Endothelial cell (in vitro differentiated cells): ENCODE results near the gene APPL1. TPM values are rescaled to one million over a fixed set of nuclear protein-coding genes. Genes with fewer than 3 reads are reported as not detected.

Source experiments
- DNase-seq: peaks from one replicate; pipeline ENCODE4 v3.0.0; 2021; ENCODE audit warnings: low spot score
- H3K27ac Mint-ChIP-seq: one replicate; pipeline ENCODE4 v1.8.0; 2021; ENCODE audit warnings: mixed read lengths, inconsistent platforms; ENCODE audit not compliant: unreplicated experiment
- H3K27me3 Mint-ChIP-seq: one replicate; pipeline ENCODE4 v1.8.0; 2021; ENCODE audit warnings: mild to moderate bottlenecking, moderate library complexity, mixed read lengths, inconsistent platforms; ENCODE audit not compliant: unreplicated experiment
- H3K36me3 Mint-ChIP-seq: one replicate; pipeline ENCODE4 v1.8.0; 2021; ENCODE audit warnings: mild to moderate bottlenecking, low read depth, mixed read lengths, inconsistent platforms; ENCODE audit not compliant: unreplicated experiment
- H3K4me1 Mint-ChIP-seq: one replicate; pipeline ENCODE4 v1.8.0; 2021; ENCODE audit warnings: mild to moderate bottlenecking, mixed read lengths, inconsistent platforms; ENCODE audit not compliant: unreplicated experiment
- H3K4me3 Mint-ChIP-seq: one replicate; pipeline ENCODE4 v1.8.0; 2021; ENCODE audit warnings: mild to moderate bottlenecking, mixed read lengths, inconsistent platforms; ENCODE audit not compliant: unreplicated experiment
- H3K9me3 Mint-ChIP-seq: one replicate; pipeline ENCODE4 v1.8.0; 2021; ENCODE audit warnings: mixed read lengths, inconsistent platforms; ENCODE audit not compliant: unreplicated experiment
- total RNA-seq: library from RNA; stranded (reverse); fragmentation: NEBNext Ultra II Directional; extraction: Animal tissue kit (Norgen Biotek cat#: 25700); gene quantifications from one replicate; pipeline ENCODE4 v1.2.1, GENCODE V29; 2021; ENCODE audit not compliant: unreplicated experiment
- TF ChIP-seq, protein P1 (sequence below): fragments of 200-600 bp; sonication (generic); IDR thresholded peaks from one replicate; pipeline ENCODE4 v1.5.0; 2021; ENCODE audit warnings: antibody characterized with exemption; ENCODE audit not compliant: unreplicated experiment

The APPL1 gene
- total RNA-seq, 1 donor from 2014 or later = 25.9 TPM

- H3K9me3 Mint-ChIP-seq = no peaks in the 10 kb centered on the region
- TF ChIP-seq, protein P1, sequence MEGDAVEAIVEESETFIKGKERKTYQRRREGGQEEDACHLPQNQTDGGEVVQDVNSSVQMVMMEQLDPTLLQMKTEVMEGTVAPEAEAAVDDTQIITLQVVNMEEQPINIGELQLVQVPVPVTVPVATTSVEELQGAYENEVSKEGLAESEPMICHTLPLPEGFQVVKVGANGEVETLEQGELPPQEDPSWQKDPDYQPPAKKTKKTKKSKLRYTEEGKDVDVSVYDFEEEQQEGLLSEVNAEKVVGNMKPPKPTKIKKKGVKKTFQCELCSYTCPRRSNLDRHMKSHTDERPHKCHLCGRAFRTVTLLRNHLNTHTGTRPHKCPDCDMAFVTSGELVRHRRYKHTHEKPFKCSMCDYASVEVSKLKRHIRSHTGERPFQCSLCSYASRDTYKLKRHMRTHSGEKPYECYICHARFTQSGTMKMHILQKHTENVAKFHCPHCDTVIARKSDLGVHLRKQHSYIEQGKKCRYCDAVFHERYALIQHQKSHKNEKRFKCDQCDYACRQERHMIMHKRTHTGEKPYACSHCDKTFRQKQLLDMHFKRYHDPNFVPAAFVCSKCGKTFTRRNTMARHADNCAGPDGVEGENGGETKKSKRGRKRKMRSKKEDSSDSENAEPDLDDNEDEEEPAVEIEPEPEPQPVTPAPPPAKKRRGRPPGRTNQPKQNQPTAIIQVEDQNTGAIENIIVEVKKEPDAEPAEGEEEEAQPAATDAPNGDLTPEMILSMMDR = no peak
- no peaks in the 10 kb centered on the region for H3K27me3 Mint-ChIP-seq
- H3K4me3 Mint-ChIP-seq = no peak overlapping the region
- H3K4me1 Mint-ChIP-seq = no peaks in the 10 kb centered on the region
- no peak overlapping the region for H3K27ac Mint-ChIP-seq
- no peak for DNase-seq
- no peaks in the 10 kb centered on the region for H3K36me3 Mint-ChIP-seq
Observed at GRCh38 chr3:57252404-57252803, 24.9 kb downstream of the APPL1 start.

- H3K27me3 Mint-ChIP-seq = no peaks in the 10 kb centered on the region
- H3K27ac Mint-ChIP-seq = no peak overlapping the region
- H3K9me3 Mint-ChIP-seq = no peaks in the 10 kb centered on the region
- H3K4me1 Mint-ChIP-seq = no peaks in the 10 kb centered on the region
- H3K4me3 Mint-ChIP-seq = no peak overlapping the region
- H3K36me3 Mint-ChIP-seq = peaks cover 8% of the 10 kb centered on the region
- TF ChIP-seq, protein P1 = no peak
- no peak for DNase-seq
Observed at GRCh38 chr3:57256844-57257243, 29.3 kb downstream of the APPL1 start.

GRCh38 chr3:57257678-57258077 lies 30.1 kb downstream of the APPL1 start:
- DNase-seq = no peak
- H3K4me1 Mint-ChIP-seq = no peaks in the 10 kb centered on the region
- TF ChIP-seq, protein P1 = no peak
- H3K27me3 Mint-ChIP-seq = peaks cover 2% of the 10 kb centered on the region
- H3K27ac Mint-ChIP-seq = no peak overlapping the region
- no peaks in the 10 kb centered on the region for H3K9me3 Mint-ChIP-seq
- peaks cover 15% of the 10 kb centered on the region for H3K36me3 Mint-ChIP-seq
- no peak overlapping the region for H3K4me3 Mint-ChIP-seq

- no peaks in the 10 kb centered on the region for H3K4me1 Mint-ChIP-seq
- no peak overlapping the region for H3K27ac Mint-ChIP-seq
Observed at GRCh38 chr3:57261119-57261518, 33.6 kb downstream of the APPL1 start.

GRCh38 chr3:57261929-57262328 lies 34.4 kb downstream of the APPL1 start:
- H3K4me3 Mint-ChIP-seq = peak overlapping the region; percentile 70
- DNase-seq = no peak

More at GRCh38 chr3:57261119-57261518, 33.6 kb downstream of the APPL1 start:
- H3K27me3 Mint-ChIP-seq = peaks cover 2% of the 10 kb centered on the region
- H3K4me3 Mint-ChIP-seq = peak overlapping the region; percentile 71
- no peaks in the 10 kb centered on the region for H3K9me3 Mint-ChIP-seq
- DNase-seq = no peak
- peaks cover 33% of the 10 kb centered on the region for H3K36me3 Mint-ChIP-seq
- TF ChIP-seq, protein P1 = no peak

More at GRCh38 chr3:57261929-57262328, 34.4 kb downstream of the APPL1 start:
- peaks cover 38% of the 10 kb centered on the region for H3K36me3 Mint-ChIP-seq
- TF ChIP-seq, protein P1 = no peak
- H3K9me3 Mint-ChIP-seq = no peaks in the 10 kb centered on the region
- H3K27ac Mint-ChIP-seq = no peak overlapping the region
- H3K27me3 Mint-ChIP-seq = peaks cover 2% of the 10 kb centered on the region
- H3K4me1 Mint-ChIP-seq = no peaks in the 10 kb centered on the region
